Ecto neural progenitor cell (in vitro differentiated cells): ENCODE measurements around the gene CDK1.
"Not testable (repeated sequence)": the region's sequence is repeated elsewhere in the genome, so short reads cannot be mapped to it uniquely, and the experiment has no call there.

ENCODE experiments used
- DNase-seq: peaks from one replicate; pipeline ENCODE4 v3.0.0-alpha.2; 2018; ENCODE audit warnings: low spot score

CDK1 gene

GRCh38 chr10:60816628-60817397 lies 38.5 kb downstream of the CDK1 start:
- no peak for DNase-seq

GRCh38 chr10:60817398-60817805 lies 39.1 kb downstream of the CDK1 start:
- DNase-seq, result no peak

GRCh38 chr10:60818134-60818770 lies 40.0 kb downstream of the CDK1 start:
- no peak for DNase-seq

GRCh38 chr10:60819271-60819670 lies 41.0 kb downstream of the CDK1 start:
- no peak for DNase-seq

- no peak for DNase-seq
Measured at GRCh38 chr10:60820093-60820754, 41.9 kb downstream of the CDK1 start.

- no peak for DNase-seq
Measured at GRCh38 chr10:60821656-60822055, 43.4 kb downstream of the CDK1 start.

GRCh38 chr10:60822809-60823208 lies 44.5 kb downstream of the CDK1 start:
- no peak for DNase-seq

GRCh38 chr10:60823324-60823723 lies 45.0 kb downstream of the CDK1 start:
- DNase-seq, result no peak

GRCh38 chr10:60825520-60825919 lies 47.2 kb downstream of the CDK1 start:
- DNase-seq, result no peak

GRCh38 chr10:60827791-60828488 lies 49.7 kb downstream of the CDK1 start:
- no peak for DNase-seq

- no peak for DNase-seq
Measured at GRCh38 chr10:60828489-60828852, 50.2 kb downstream of the CDK1 start.

GRCh38 chr10:60832136-60832535 lies 53.9 kb downstream of the CDK1 start:
- not testable (repeated sequence) for DNase-seq

- no peak for DNase-seq
Measured at GRCh38 chr10:60834401-60834800, 56.1 kb downstream of the CDK1 start.

- DNase-seq, result no peak
Measured at GRCh38 chr10:60835049-60835448, 56.8 kb downstream of the CDK1 start.

GRCh38 chr10:60841227-60841626 lies 62.9 kb downstream of the CDK1 start:
- not testable (repeated sequence) for DNase-seq

- no peak for DNase-seq
Measured at GRCh38 chr10:60842694-60843093, 64.4 kb downstream of the CDK1 start.
